K562 (cell line): Measurements from ENCODE around the gene CTCF. TPM values are rescaled to one million over a fixed set of nuclear protein-coding genes. Genes with fewer than 3 reads are reported as not detected.

Experiments used
- CREB3L1 ChIP-seq: fragments of 450-650 bp; IDR thresholded peaks from 2 replicates; pipeline ENCODE4 v1.6.1; 2014; ENCODE audit warnings: low read depth, mild to moderate bottlenecking, moderate library complexity, borderline replicate concordance
- EHMT2 ChIP-seq: fragments of 450-650 bp; IDR thresholded peaks from 2 replicates; pipeline ENCODE4 v1.6.1; 2018; ENCODE audit warnings: antibody characterized with exemption
- FOS ChIP-seq: IDR thresholded peaks from 3 replicates; pipeline ENCODE4 v1.6.1; 2011; ENCODE audit not compliant: insufficient read length; ENCODE audit errors: extremely low read depth
- FOSL1 ChIP-seq: fragments of 200-800 bp; sonication (Bioruptor generic); conservative IDR thresholded peaks from 2 replicates; pipeline ENCODE4 v1.6.1; 2016; ENCODE audit warnings: missing genetic modification characterization, missing compliant biosample characterization
- HCFC1 ChIP-seq: IDR thresholded peaks from 2 replicates; pipeline ENCODE4 v1.6.1; 2012; ENCODE audit warnings: low read depth, low read length, improper control_type of control experiment
- HSF4 ChIP-seq: fragments of 250-450 bp; sonication (Bioruptor Pico); IDR thresholded peaks from 2 replicates; pipeline ENCODE4 v2.1.2; 2022; ENCODE audit warnings: mild to moderate bottlenecking, moderate library complexity, borderline replicate concordance
- IRF1 ChIP-seq: sonication (generic); formaldehyde crosslinking; IDR thresholded peaks from 2 replicates; pipeline ENCODE4 v1.8.0; 2022; ENCODE audit warnings: missing genetic modification reagents, mild to moderate bottlenecking, borderline replicate concordance
- MBD2 ChIP-seq: sonication (generic); IDR thresholded peaks from 2 replicates; pipeline ENCODE4 v1.6.1; 2016; ENCODE audit warnings: low read depth, borderline replicate concordance
- NCOA1 ChIP-seq: fragments of 450-650 bp; IDR thresholded peaks from 2 replicates; pipeline ENCODE4 v1.6.1; 2016; ENCODE audit warnings: low read depth
- NFIC ChIP-seq: fragments of 450-650 bp; IDR thresholded peaks from 2 replicates; pipeline ENCODE4 v1.6.1; 2017; ENCODE audit warnings: mild to moderate bottlenecking, inconsistent platforms
- NR3C1 ChIP-seq: sonication (generic); formaldehyde crosslinking; IDR thresholded peaks from 2 replicates; pipeline ENCODE4 v1.8.1; 2022; ENCODE audit warnings: missing genetic modification reagents
- POU5F1 ChIP-seq: fragments of 150-350 bp; IDR thresholded peaks from 2 replicates; pipeline ENCODE4 v1.6.1; 2014; ENCODE audit warnings: borderline replicate concordance, low read length, low read depth, mild to moderate bottlenecking; ENCODE audit not compliant: partially characterized antibody
- RFX7 ChIP-seq: fragments of 250-450 bp; sonication (Bioruptor Pico); IDR thresholded peaks from 2 replicates; pipeline ENCODE4 v1.5.1; 2021; ENCODE audit warnings: mild to moderate bottlenecking
- RNF219 ChIP-seq: fragments of 250-450 bp; sonication (Bioruptor Pico); IDR thresholded peaks from 2 replicates; pipeline ENCODE4 v1.5.0; 2022; ENCODE audit warnings: mild to moderate bottlenecking
- SAP30 ChIP-seq: fragments of 200-600 bp; sonication (generic); IDR thresholded peaks from 2 replicates; pipeline ENCODE4 v1.6.1; 2012; ENCODE audit warnings: borderline replicate concordance, low read depth, mild to moderate bottlenecking, moderate library complexity, low read length, control low read depth, inconsistent platforms; ENCODE audit not compliant: insufficient read depth, poor library complexity, severe bottlenecking
- SMAD4 ChIP-seq: fragments of 250-450 bp; sonication (Bioruptor Pico); conservative IDR thresholded peaks from 2 replicates; pipeline ENCODE4 v1.8.0; 2021; ENCODE audit warnings: inconsistent platforms, mild to moderate bottlenecking, moderate library complexity
- SRSF7 ChIP-seq: fragments of 200-400 bp; formaldehyde crosslinking; optimal IDR thresholded peaks from 2 replicates; pipeline ENCODE3; 2017; ENCODE audit warnings: mild to moderate bottlenecking, low read depth, low read length
- STAT5A ChIP-seq: IDR thresholded peaks from 2 replicates; pipeline ENCODE4 v1.6.1; 2012; ENCODE audit warnings: low read length, inconsistent platforms, borderline replicate concordance
- STAT6 ChIP-seq: sonication (generic); formaldehyde crosslinking; IDR thresholded peaks from 2 replicates; pipeline ENCODE4 v1.8.1; 2023; ENCODE audit warnings: mild to moderate bottlenecking, missing genetic modification reagents
- TEAD1 ChIP-seq, 2 experiments: fragments of 450-650 bp in 1 of 2; sonication (generic) in 1 of 2; formaldehyde crosslinking; IDR thresholded peaks; 2 replicates each; pipeline versions ENCODE4 v1.4.0 to v1.8.0; 2020 to 2022; ENCODE audit warnings: mild to moderate bottlenecking in 2 of 2, missing genetic modification reagents in 1 of 2
- TRIM24 ChIP-seq, 2 experiments: fragments of 450-650 bp; IDR thresholded peaks; 2 replicates each; pipeline ENCODE4 v1.6.1; 2016
- XRCC4 ChIP-seq: IDR thresholded peaks from one replicate; pipeline ENCODE4 v1.6.1; 2011; ENCODE audit not compliant: insufficient read depth, insufficient read length; ENCODE audit errors: extremely low read depth
- ZNF165 ChIP-seq: fragments of 250-450 bp; sonication (Bioruptor Pico); IDR thresholded peaks from 2 replicates; pipeline ENCODE4 v1.4.0; 2020; ENCODE audit warnings: borderline replicate concordance
- ZSCAN32 ChIP-seq: fragments of 450-650 bp; formaldehyde crosslinking; IDR thresholded peaks from 2 replicates; pipeline ENCODE4 v1.4.0; 2020; ENCODE audit warnings: mild to moderate bottlenecking, moderate library complexity
- polyA plus RNA-seq, 8 experiments: library from polyadenylated mRNA; depleted of rRNA in 4 of 8; stranded (reverse) in 5 of 8; unstranded in 3 of 8; fragments of >200 nt; fragmentation: Nextera tagmentation in 2 of 8; fragmentation: Illumina TruSeq in 1 of 8; extraction: Ambion mirVana in 2 of 8; extraction: Trizol in 1 of 8; gene quantifications; 2 replicates each; pipeline versions ENCODE4 v1.2.1 to v1.2.3, GENCODE V29; 2011 to 2014; ENCODE audit warnings: inconsistent platforms in 1 of 8, missing spikeins in 1 of 8
- total RNA-seq, 7 experiments: library from RNA; depleted of rRNA in 6 of 7; stranded (reverse); fragments of >200 nt in 6 of 7; fragmentation: Illumina TruSeq in 2 of 7; extraction: Trizol in 2 of 7; gene quantifications; 2 replicates each; pipeline versions ENCODE4 v1.2.1 to v1.2.3, GENCODE V29; 2011 to 2021; ENCODE audit warnings: low replicate concordance in 1 of 7

Gene CTCF
- total and polyA plus RNA-seq, 9 of the 15 experiments (the other 6 are each of a cell fraction or from before 2014, with no cell fraction given): 7.8 to 49.2 (median 33.9) TPM

GRCh38 chr16:67562526-67562917, at the start of gene CTCF (continued):
- TF ChIP-seq HSF4 (CRISPR knock-in tag) (no peak), SRSF7 (no peak), NFIC (no peak), POU5F1 (no peak), RNF219 (CRISPR knock-in tag) (no peak), SAP30 (no peak), MBD2 (no peak), CREB3L1 (peak; percentile 8; the same call in 1 of the 2 replicates), STAT6 (CRISPR knock-in tag) (no peak), SMAD4 (CRISPR knock-in tag) (peak; percentile 78), FOSL1 (tag) (peak; percentile 33; the same call in 1 of the 2 replicates), ZSCAN32 (CRISPR knock-in tag) (no peak), FOS (no peak), TRIM24 (IDR thresholded peaks at IDR 0.05) (no peak), ZNF165 (no peak), TEAD1 (CRISPR knock-in tag; IDR thresholded peaks at IDR 0.05) (no peak), XRCC4 (no peak), HCFC1 (no peak; the same call in 1 of the 2 replicates), EHMT2 (no peak), RFX7 (CRISPR knock-in tag) (no peak), STAT5A (no peak), IRF1 (CRISPR knock-in tag) (no peak), NCOA1 (no peak), NR3C1 (CRISPR knock-in tag) (no peak)
